IPS-20b (cell line): ENCODE results near the gene NSD2.

ENCODE experiments used
- H3K27ac ChIP-seq: one replicate; pipeline ENCODE4 v1.5.1; 2013; ENCODE audit warnings: low read length
- H3K27me3 ChIP-seq: 2 replicates; pipeline ENCODE4 v1.6.1; 2013; ENCODE audit warnings: mild to moderate bottlenecking, low read length, inconsistent platforms; ENCODE audit not compliant: insufficient read depth
- H3K36me3 ChIP-seq: 2 replicates; pipeline ENCODE4 v1.6.1; 2013; ENCODE audit warnings: low read depth, mild to moderate bottlenecking, inconsistent platforms, low read length, moderate library complexity; ENCODE audit not compliant: insufficient read depth
- H3K4me1 ChIP-seq: 2 replicates; pipeline ENCODE4 v1.6.1; 2013; ENCODE audit warnings: mild to moderate bottlenecking, control low read depth, inconsistent platforms, low read length, moderate library complexity; ENCODE audit not compliant: insufficient read depth
- H3K4me3 ChIP-seq: 2 replicates; pipeline ENCODE4 v1.5.1; 2013; ENCODE audit warnings: mild to moderate bottlenecking, low read length, inconsistent platforms
- H3K9ac ChIP-seq: 2 replicates; pipeline ENCODE4 v1.6.1; 2013; ENCODE audit warnings: low read depth, mild to moderate bottlenecking, inconsistent platforms, low read length, moderate library complexity
- H3K9me3 ChIP-seq: 2 replicates; pipeline ENCODE4 v1.6.1; 2013; ENCODE audit warnings: mild to moderate bottlenecking, low read depth, low read length, inconsistent platforms; ENCODE audit not compliant: insufficient read depth

The NSD2 gene

DNA sequence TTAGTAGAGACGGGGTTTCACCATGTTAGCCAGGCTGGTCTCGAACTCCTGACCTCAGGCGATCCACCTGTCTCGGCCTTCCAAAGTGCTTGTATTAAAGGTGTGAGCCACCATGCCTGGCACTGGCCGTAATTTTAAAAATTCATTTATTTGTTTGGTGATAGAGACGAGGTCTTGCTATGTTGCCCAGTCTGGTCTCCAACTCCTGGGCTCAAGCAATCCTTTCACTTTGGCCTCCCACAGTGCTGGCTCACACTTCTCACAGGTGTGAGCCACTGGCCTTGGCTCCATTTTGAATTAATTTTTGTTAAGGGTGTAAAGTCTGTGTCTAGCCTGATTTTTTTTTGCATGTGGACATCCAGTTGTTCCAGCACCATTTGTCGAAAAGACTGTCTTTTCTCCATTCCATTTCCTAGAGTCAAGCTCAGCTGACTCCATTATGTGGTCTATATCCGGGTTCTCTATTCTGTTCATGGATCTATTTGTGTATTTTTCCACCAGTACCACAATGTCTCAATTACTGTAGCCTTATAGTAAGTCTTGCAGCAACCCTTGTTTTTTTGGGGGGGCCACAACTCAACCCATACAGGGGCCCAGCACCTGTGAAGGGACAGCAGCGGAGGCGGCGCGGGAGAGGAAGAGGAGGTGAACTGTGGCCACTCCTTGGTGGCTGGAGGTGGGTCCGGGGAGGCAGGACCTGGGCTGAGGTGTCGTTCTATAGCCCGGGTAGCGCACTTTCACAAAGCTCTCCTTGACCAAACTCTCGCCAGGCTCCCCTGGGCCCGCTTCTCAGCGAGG, 1.5 kb upstream of the NSD2 start:
- no peak overlapping the region for H3K27ac ChIP-seq
- H3K4me1 ChIP-seq, result peaks cover 11% of the 10 kb centered on the region

GRCh38 chr4:1870328-1870577, 940 bp upstream of the NSD2 start:
- no peaks in the 10 kb centered on the region for H3K9me3 ChIP-seq
- H3K27me3 ChIP-seq, result peaks cover 57% of the 10 kb centered on the region
- no peaks in the 10 kb centered on the region for H3K36me3 ChIP-seq
- no peak overlapping the region for H3K27ac ChIP-seq
- H3K9ac ChIP-seq, result peak overlapping the region; percentile 82; the same call in 1 of the 2 replicates
- H3K4me1 ChIP-seq, result peaks cover 11% of the 10 kb centered on the region
- H3K4me3 ChIP-seq, result peak overlapping the region; percentile 72

More for the DNA sequence above, 1.5 kb upstream of the NSD2 start:
- peak overlapping the region; percentile 82; the same call in 1 of the 2 replicates for H3K9ac ChIP-seq
- H3K9me3 ChIP-seq, result no peaks in the 10 kb centered on the region
- peak overlapping the region; percentile 72 for H3K4me3 ChIP-seq
- H3K36me3 ChIP-seq, result no peaks in the 10 kb centered on the region
- peaks cover 62% of the 10 kb centered on the region for H3K27me3 ChIP-seq

DNA sequence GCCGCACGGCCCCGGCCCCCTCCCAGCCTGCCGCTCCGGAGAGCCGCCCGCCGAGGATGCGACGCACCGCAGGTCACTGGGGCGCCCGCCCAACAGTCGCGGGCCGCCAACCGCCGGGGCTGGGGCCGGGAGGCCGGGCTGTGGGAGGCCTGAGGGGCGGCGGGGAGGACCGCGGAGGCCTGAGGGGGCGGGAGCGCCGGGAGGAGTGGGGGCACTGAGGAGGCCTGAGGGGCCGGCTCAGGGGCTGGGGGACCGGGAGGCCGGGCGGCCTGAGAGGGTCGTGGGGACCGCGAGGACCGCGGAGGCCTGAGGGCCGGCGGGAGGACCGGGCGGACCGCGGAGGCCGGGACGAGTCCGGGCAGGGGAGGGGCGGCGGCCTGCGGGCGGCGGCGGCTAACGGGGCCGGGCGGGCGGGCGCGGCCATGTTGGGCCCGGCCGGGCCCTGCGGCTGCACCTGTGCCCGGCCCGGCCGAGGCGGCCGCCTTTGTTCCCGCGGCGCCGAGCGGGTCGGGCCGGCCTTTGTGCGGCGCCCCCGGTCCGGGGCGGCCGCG, 353 bp downstream of the NSD2 start:
- Histone ChIP-seq H3K27me3 (peaks cover 44% of the 10 kb centered on the region), H3K9ac (peak overlapping the region; percentile 94; the same call in 1 of the 2 replicates), H3K36me3 (no peaks in the 10 kb centered on the region), H3K9me3 (no peaks in the 10 kb centered on the region), H3K27ac (no peak overlapping the region), H3K4me1 (peaks cover 11% of the 10 kb centered on the region), H3K4me3 (peak overlapping the region; percentile 98; the same call in 1 of the 2 replicates)

- Histone ChIP-seq H3K27me3 (peaks cover 31% of the 10 kb centered on the region), H3K27ac (no peak overlapping the region), H3K36me3 (no peaks in the 10 kb centered on the region), H3K9ac (peak overlapping the region; percentile 94; the same call in 1 of the 2 replicates), H3K4me1 (peaks cover 11% of the 10 kb centered on the region), H3K4me3 (peak overlapping the region; percentile 98), H3K9me3 (no peaks in the 10 kb centered on the region)
These were observed 1.7 kb downstream of the NSD2 start for GRCh38 chr4:1872870-1873269.

- peak overlapping the region; percentile 98; the same call in 1 of the 2 replicates for H3K4me3 ChIP-seq
- no peaks in the 10 kb centered on the region for H3K36me3 ChIP-seq
- H3K27me3 ChIP-seq, result peaks cover 27% of the 10 kb centered on the region
- peak overlapping the region; percentile 94; the same call in 1 of the 2 replicates for H3K9ac ChIP-seq
- H3K4me1 ChIP-seq, result peaks cover 11% of the 10 kb centered on the region
- H3K27ac ChIP-seq, result no peak overlapping the region
- H3K9me3 ChIP-seq, result no peaks in the 10 kb centered on the region
These were observed 2.1 kb downstream of the NSD2 start for GRCh38 chr4:1873291-1873690.

- H3K4me3 ChIP-seq, result no peak overlapping the region
- peaks cover 22% of the 10 kb centered on the region for H3K27me3 ChIP-seq
- H3K4me1 ChIP-seq, result peaks cover 11% of the 10 kb centered on the region
- no peaks in the 10 kb centered on the region for H3K36me3 ChIP-seq
- no peak overlapping the region; the same call in 1 of the 2 replicates for H3K9ac ChIP-seq
- no peak overlapping the region for H3K27ac ChIP-seq
- no peaks in the 10 kb centered on the region for H3K9me3 ChIP-seq
These were observed 2.6 kb downstream of the NSD2 start for GRCh38 chr4:1873776-1874175.

- H3K9ac ChIP-seq, result no peak overlapping the region
- no peak overlapping the region for H3K27ac ChIP-seq
These were observed 3.0 kb downstream of the NSD2 start for GRCh38 chr4:1874201-1874600.

GRCh38 chr4:1879485-1879884, 8.3 kb downstream of the NSD2 start:
- no peaks in the 10 kb centered on the region for H3K27me3 ChIP-seq
- no peaks in the 10 kb centered on the region for H3K9me3 ChIP-seq
- H3K4me1 ChIP-seq, result no peaks in the 10 kb centered on the region
- H3K4me3 ChIP-seq, result no peak overlapping the region
- no peak overlapping the region for H3K27ac ChIP-seq
- no peaks in the 10 kb centered on the region for H3K36me3 ChIP-seq
- H3K9ac ChIP-seq, result no peak overlapping the region

More at GRCh38 chr4:1874201-1874600, 3.0 kb downstream of the NSD2 start:
- H3K36me3 ChIP-seq, result no peaks in the 10 kb centered on the region
- peaks cover 11% of the 10 kb centered on the region for H3K4me1 ChIP-seq
- H3K9me3 ChIP-seq, result no peaks in the 10 kb centered on the region
- H3K27me3 ChIP-seq, result peaks cover 17% of the 10 kb centered on the region; the same call in 1 of the 2 replicates
- H3K4me3 ChIP-seq, result no peak overlapping the region

GRCh38 chr4:1880332-1880731, 9.1 kb downstream of the NSD2 start:
- Histone ChIP-seq H3K9ac (no peak overlapping the region), H3K36me3 (no peaks in the 10 kb centered on the region), H3K27me3 (no peaks in the 10 kb centered on the region), H3K4me1 (no peaks in the 10 kb centered on the region), H3K4me3 (no peak overlapping the region), H3K27ac (no peak overlapping the region), H3K9me3 (no peaks in the 10 kb centered on the region)

DNA sequence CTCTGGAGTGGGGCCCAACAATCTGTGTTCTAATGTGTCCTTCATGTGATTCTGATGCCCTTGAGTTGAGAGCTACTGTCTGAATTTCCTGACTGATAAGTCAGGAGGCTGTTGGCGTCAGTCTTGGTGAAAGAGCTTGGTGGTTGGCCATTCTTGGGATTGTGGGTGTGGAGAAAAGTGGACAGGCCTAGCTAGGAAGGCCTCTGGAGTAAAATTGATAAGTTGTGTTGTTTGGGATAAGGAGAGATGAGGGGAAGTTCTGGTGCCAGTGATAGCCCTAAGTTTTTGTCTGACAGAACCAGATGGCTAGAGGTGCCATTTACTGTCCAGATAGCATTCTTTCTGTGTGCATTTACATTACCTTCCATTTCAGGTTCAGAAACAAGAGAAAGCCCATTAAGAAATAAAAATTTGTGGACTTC, 11.7 kb downstream of the NSD2 start:
- no peak overlapping the region for H3K27ac ChIP-seq
- no peaks in the 10 kb centered on the region for H3K27me3 ChIP-seq
- H3K4me1 ChIP-seq, result no peaks in the 10 kb centered on the region
- H3K4me3 ChIP-seq, result no peak overlapping the region
- no peak overlapping the region for H3K9ac ChIP-seq
- H3K36me3 ChIP-seq, result no peaks in the 10 kb centered on the region
- no peaks in the 10 kb centered on the region for H3K9me3 ChIP-seq

- Histone ChIP-seq H3K4me3 (no peak overlapping the region), H3K9ac (no peak overlapping the region), H3K9me3 (no peaks in the 10 kb centered on the region), H3K27ac (no peak overlapping the region), H3K27me3 (no peaks in the 10 kb centered on the region), H3K36me3 (no peaks in the 10 kb centered on the region), H3K4me1 (no peaks in the 10 kb centered on the region)
These were observed 12.4 kb downstream of the NSD2 start for GRCh38 chr4:1883583-1883982.

GRCh38 chr4:1885414-1885813, 14.2 kb downstream of the NSD2 start:
- no peak overlapping the region for H3K27ac ChIP-seq
- peaks cover 3% of the 10 kb centered on the region; the same call in 1 of the 2 replicates for H3K36me3 ChIP-seq
- no peaks in the 10 kb centered on the region for H3K27me3 ChIP-seq
- no peaks in the 10 kb centered on the region for H3K4me1 ChIP-seq
- H3K9me3 ChIP-seq, result no peaks in the 10 kb centered on the region
- no peak overlapping the region for H3K4me3 ChIP-seq
- H3K9ac ChIP-seq, result no peak overlapping the region
